HEK293 (cell line): ENCODE results near the gene CLASRP.

Source experiments
- ATF2 ChIP-seq: fragments of 450-650 bp; formaldehyde crosslinking; IDR thresholded peaks from 2 replicates; pipeline ENCODE4 v1.5.1; 2016; ENCODE audit warnings: missing biosample characterization, missing genetic modification characterization, low read depth
- GFI1B ChIP-seq: fragments of 450-650 bp; formaldehyde crosslinking; IDR thresholded peaks from 2 replicates; pipeline ENCODE4 v1.5.1; 2016; ENCODE audit warnings: missing biosample characterization, missing genetic modification characterization
- HIC1 ChIP-seq: fragments of 450-650 bp; formaldehyde crosslinking; IDR thresholded peaks from 2 replicates; pipeline ENCODE4 v1.5.1; 2016; ENCODE audit warnings: missing biosample characterization, missing genetic modification characterization
- PRDM1 ChIP-seq: fragments of 450-650 bp; formaldehyde crosslinking; IDR thresholded peaks from 2 replicates; pipeline ENCODE4; 2016; ENCODE audit warnings: missing biosample characterization, missing genetic modification characterization
- PRDM2 ChIP-seq: fragments of 450-650 bp; formaldehyde crosslinking; IDR thresholded peaks from 2 replicates; pipeline ENCODE4 v1.5.1; 2016; ENCODE audit warnings: missing biosample characterization, missing genetic modification characterization, borderline replicate concordance
- RBAK ChIP-seq: fragments of 450-650 bp; formaldehyde crosslinking; IDR thresholded peaks from 2 replicates; pipeline ENCODE4 v1.5.1; 2016; ENCODE audit warnings: missing biosample characterization, missing genetic modification characterization
- SETDB1 ChIP-seq: IDR thresholded peaks from one replicate; pipeline ENCODE4 v1.6.1; 2017; ENCODE audit warnings: mild to moderate bottlenecking, low read length, moderate library complexity, mixed read lengths; ENCODE audit not compliant: insufficient read length
- SP3 ChIP-seq: fragments of 450-650 bp; formaldehyde crosslinking; IDR thresholded peaks from 2 replicates; pipeline ENCODE4 v1.5.1; 2016; ENCODE audit warnings: missing biosample characterization, missing genetic modification characterization
- ZBTB21 ChIP-seq: fragments of 450-650 bp; formaldehyde crosslinking; IDR thresholded peaks from 2 replicates; pipeline ENCODE4 v1.5.1; 2017; ENCODE audit warnings: missing biosample characterization, missing genetic modification characterization
- ZBTB7A ChIP-seq: fragments of 450-650 bp; formaldehyde crosslinking; IDR thresholded peaks from 2 replicates; pipeline ENCODE4 v1.5.1; 2016; ENCODE audit warnings: low read depth, missing biosample characterization, missing genetic modification characterization
- ZNF121 ChIP-seq: fragments of 450-650 bp; formaldehyde crosslinking; IDR thresholded peaks from 2 replicates; pipeline ENCODE4 v1.5.1; 2016; ENCODE audit warnings: missing biosample characterization, missing genetic modification characterization
- ZNF148 ChIP-seq: fragments of 450-650 bp; formaldehyde crosslinking; IDR thresholded peaks from 2 replicates; pipeline ENCODE4 v1.5.0; 2017; ENCODE audit warnings: missing biosample characterization, missing genetic modification characterization, borderline replicate concordance
- ZNF174 ChIP-seq: fragments of 450-650 bp; formaldehyde crosslinking; IDR thresholded peaks from 2 replicates; pipeline ENCODE4 v1.5.0; 2017; ENCODE audit warnings: missing biosample characterization, mild to moderate bottlenecking, missing genetic modification characterization
- ZNF266 ChIP-seq: fragments of 450-650 bp; formaldehyde crosslinking; IDR thresholded peaks from 2 replicates; pipeline ENCODE4 v1.5.1; 2016; ENCODE audit warnings: missing biosample characterization, missing genetic modification characterization, low read depth
- ZNF362 ChIP-seq: fragments of 450-650 bp; formaldehyde crosslinking; IDR thresholded peaks from 2 replicates; pipeline ENCODE4 v1.5.1; 2016; ENCODE audit warnings: missing biosample characterization, missing genetic modification characterization
- ZNF48 ChIP-seq: fragments of 450-650 bp; formaldehyde crosslinking; IDR thresholded peaks from 2 replicates; pipeline ENCODE4 v1.5.1; 2016; ENCODE audit warnings: missing biosample characterization, missing genetic modification characterization
- ZNF596 ChIP-seq: fragments of 450-650 bp; IDR thresholded peaks from 2 replicates; pipeline ENCODE4 v1.5.0; 2018; ENCODE audit warnings: missing biosample characterization, mild to moderate bottlenecking, missing genetic modification characterization, moderate library complexity
- ZNF621 ChIP-seq: fragments of 450-650 bp; formaldehyde crosslinking; IDR thresholded peaks from 2 replicates; pipeline ENCODE4 v1.5.1; 2017; ENCODE audit warnings: missing biosample characterization, missing genetic modification characterization
- ZNF670 ChIP-seq: fragments of 450-650 bp; formaldehyde crosslinking; IDR thresholded peaks from 2 replicates; pipeline ENCODE4 v1.5.1; 2016; ENCODE audit warnings: missing biosample characterization, missing genetic modification characterization, low read depth
- ZNF76 ChIP-seq: fragments of 450-650 bp; formaldehyde crosslinking; IDR thresholded peaks from 2 replicates; pipeline ENCODE4; 2016; ENCODE audit warnings: low read depth, missing biosample characterization, missing genetic modification characterization, borderline replicate concordance
- ZNF776 ChIP-seq: fragments of 450-650 bp; formaldehyde crosslinking; IDR thresholded peaks from 2 replicates; pipeline ENCODE4 v1.5.0; 2017; ENCODE audit warnings: missing biosample characterization, missing genetic modification characterization, borderline replicate concordance
- ZNF830 ChIP-seq: fragments of 450-650 bp; IDR thresholded peaks from 2 replicates; pipeline ENCODE4 v1.5.0; 2018; ENCODE audit warnings: missing biosample characterization, missing genetic modification characterization, low read depth, mild to moderate bottlenecking, moderate library complexity
- ZNF843 ChIP-seq: fragments of 450-650 bp; formaldehyde crosslinking; IDR thresholded peaks from 2 replicates; pipeline ENCODE4 v1.5.1; 2016; ENCODE audit warnings: missing biosample characterization, missing genetic modification characterization
- ZSCAN5A ChIP-seq: fragments of 450-650 bp; formaldehyde crosslinking; IDR thresholded peaks from 2 replicates; pipeline ENCODE4 v1.5.1; 2016; ENCODE audit warnings: missing biosample characterization, missing genetic modification characterization

Gene CLASRP

GRCh38 chr19:45076029-45076850 lies 37.4 kb downstream of the CLASRP start, which contains the start of gene ZNF296 (continued):
- TF ChIP-seq ZNF830 (no peak), ZNF76 (tag by site-specific recombination) (peak; percentile 53; the same call in 1 of the 2 replicates), ZBTB21 (tag by site-specific recombination) (no peak), SP3 (tag by site-specific recombination) (peak; percentile 87), ZNF174 (tag by site-specific recombination) (no peak), GFI1B (tag by site-specific recombination) (no peak), PRDM1 (no peak), ATF2 (tag by site-specific recombination) (no peak), ZSCAN5A (tag by site-specific recombination) (0 out of 2 replicates have a peak, but pooled peaks have one; percentile 31), ZNF48 (tag by site-specific recombination) (no peak), ZNF776 (tag by site-specific recombination) (no peak), HIC1 (no peak), PRDM2 (tag by site-specific recombination) (no peak), ZBTB7A (tag by site-specific recombination) (no peak), RBAK (tag by site-specific recombination) (no peak), ZNF148 (tag by site-specific recombination) (no peak), ZNF596 (peak; percentile 70), ZNF843 (tag by site-specific recombination) (no peak), ZNF266 (no peak), ZNF362 (tag by site-specific recombination) (no peak), ZNF121 (tag by site-specific recombination) (no peak), ZNF670 (tag by site-specific recombination) (no peak), SETDB1 (no peak), ZNF621 (tag by site-specific recombination) (no peak)
